K562 (cell line): ENCODE measurements around the gene SMARCD2. TPM values are rescaled to one million over a fixed set of nuclear protein-coding genes. Genes with fewer than 3 reads are reported as not detected.

ENCODE experiments used
- ATAC-seq: fragments of 200-7000 bp; cut with Tn5 transposase; 3 replicates; pipeline ENCODE4 v1.9.1; 2020; ENCODE audit warnings: moderate library complexity
- BruUV-seq: library from RNA; stranded (reverse); fragments of 400-500 nt; replicated peaks from 2 replicates; lab custom pipeline; 2021; lab: Mats Ljungman, UMichigan
- CTCF ChIA-PET: fragments of 300-600 bp; formaldehyde crosslinking; extraction: SDS; loops from one replicate; lab custom pipeline; 2021; ENCODE audit warnings: low intra/inter-chr PET ratio; lab: Yijun Ruan, JAX
- POLR2A ChIA-PET: fragments of 300-600, 350-650 bp; sonication (Branson Sonifier 250); formaldehyde crosslinking; extraction: SDS; loops from one replicate; lab custom pipeline; 2021; ENCODE audit warnings: antibody characterized with exemption, inconsistent platforms; lab: Yijun Ruan, JAX
- DNase-seq, 4 experiments: peaks; one replicate each; pipeline versions ENCODE4 v3.0.0 to v3.0.0-alpha.2; 2011 to 2018; ENCODE audit warnings: low spot score in 3 of 4, mixed read lengths in 3 of 4; ENCODE audit errors: extremely low read depth in 1 of 4
- FAIRE-seq: peaks from 2 replicates; lab custom pipeline; 2011; peaks lifted over from hg19 to GRCh38; lab: Jason Lieb, UNC
- H2AFZ ChIP-seq: 2 replicates; pipeline ENCODE4 v1.6.0; 2011; ENCODE audit warnings: low read depth, low read length, control low read depth, inconsistent platforms
- H3K27ac ChIP-seq: fragments of 200-600 bp; 3 replicates; pipeline ENCODE4 v1.8.0; 2011; ENCODE audit warnings: low read depth, mild to moderate bottlenecking, control low read depth, inconsistent platforms, low read length, moderate library complexity, mixed read lengths; ENCODE audit errors: extremely low read depth
- H3K27me3 ChIP-seq, 2 experiments: fragments of 300-600 bp in 1 of 2; 2 replicates in 1 of 2; 3 replicates in 1 of 2; pipeline versions ENCODE4 v1.6.0 to v1.8.0; 2011; ENCODE audit warnings: inconsistent platforms in 2 of 2, low read length in 2 of 2, mild to moderate bottlenecking in 1 of 2, mixed read lengths in 1 of 2, moderate library complexity in 1 of 2; ENCODE audit not compliant: control insufficient read depth in 2 of 2, insufficient read depth in 2 of 2
- H3K36me3 ChIP-seq: fragments of 300-600 bp; 3 replicates; pipeline ENCODE4 v1.8.0; 2011; ENCODE audit warnings: mild to moderate bottlenecking, low read length, inconsistent platforms; ENCODE audit not compliant: control insufficient read depth, insufficient read depth
- H3K4me1 ChIP-seq, 2 experiments: fragments of 200-600 bp in 1 of 2; replicated peaks in 1 of 2; 2 replicates in 1 of 2; 3 replicates in 1 of 2; pipeline versions ENCODE4 v1.5.1 to v1.8.0; 2011; ENCODE audit warnings: inconsistent platforms in 2 of 2, low read length in 2 of 2, mild to moderate bottlenecking in 1 of 2, mixed read lengths in 1 of 2, moderate library complexity in 1 of 2; ENCODE audit not compliant: control insufficient read depth in 2 of 2, insufficient read depth in 2 of 2
- H3K4me2 ChIP-seq: 2 replicates; pipeline ENCODE4 v1.6.1; 2011; ENCODE audit warnings: low read length, control low read depth, inconsistent platforms, mixed read lengths; ENCODE audit not compliant: insufficient read depth
- H3K4me3 ChIP-seq: fragments of 200-600 bp; sonication (generic), shearing (Covaris generic); 2 replicates; pipeline ENCODE4 v1.5.1; 2016; ENCODE audit warnings: control low read depth, inconsistent platforms
- H3K79me2 ChIP-seq: fragments of 200-600 bp; 3 replicates; pipeline ENCODE4 v1.8.0; 2011; ENCODE audit warnings: low read length, inconsistent platforms; ENCODE audit not compliant: control insufficient read depth, insufficient read depth
- H3K9ac ChIP-seq, 2 experiments: 2 replicates each; pipeline versions ENCODE4 v1.6.0 to v1.6.1; 2011; ENCODE audit warnings: low read depth in 2 of 2, low read length in 2 of 2, control low read depth in 1 of 2, inconsistent platforms in 1 of 2, mild to moderate bottlenecking in 1 of 2, mixed read lengths in 1 of 2; ENCODE audit not compliant: insufficient read depth in 1 of 2
- H3K9me1 ChIP-seq: one replicate; pipeline ENCODE4 v1.6.0; 2011; ENCODE audit warnings: inconsistent platforms, mild to moderate bottlenecking, low read length, moderate library complexity; ENCODE audit not compliant: control insufficient read depth, insufficient read depth
- H3K9me3 ChIP-seq: replicated peaks from 2 replicates; pipeline ENCODE4 v1.5.1; 2011; ENCODE audit warnings: low read depth, low read length, inconsistent platforms; ENCODE audit not compliant: control insufficient read depth, insufficient read depth
- H4K20me1 ChIP-seq: replicated peaks from 2 replicates; pipeline ENCODE4 v1.6.1; 2011; ENCODE audit warnings: low read length, inconsistent platforms, mixed read lengths; ENCODE audit not compliant: control insufficient read depth, insufficient read depth
- E2F3 ChIP-seq: fragments of 250-450 bp; sonication (Bioruptor Pico); IDR thresholded peaks from 2 replicates; pipeline ENCODE4 v1.4.0; 2020; ENCODE audit warnings: mild to moderate bottlenecking
- LEF1 ChIP-seq: fragments of 450-650 bp; IDR thresholded peaks from 2 replicates; pipeline ENCODE4 v1.6.1; 2016; ENCODE audit warnings: mild to moderate bottlenecking
- MAFK ChIP-seq: IDR thresholded peaks from 2 replicates; pipeline ENCODE4 v1.6.1; 2011; ENCODE audit warnings: low read length, improper control_type of control experiment
- MIER1 ChIP-seq: fragments of 450-650 bp; IDR thresholded peaks from 2 replicates; pipeline ENCODE4 v1.6.1; 2016; ENCODE audit warnings: antibody characterized with exemption, mild to moderate bottlenecking, low read depth
- POLR2A ChIP-seq: fragments of 450-650 bp; conservative IDR thresholded peaks from 2 replicates; pipeline ENCODE4 v1.6.1; 2016
- POLR2AphosphoS5 ChIP-seq: IDR thresholded peaks from 2 replicates; pipeline ENCODE4 v1.6.1; 2011; ENCODE audit warnings: mild to moderate bottlenecking, low read depth, low read length, moderate library complexity; ENCODE audit not compliant: control insufficient read depth, insufficient read depth
- TCF3 ChIP-seq: sonication (generic); formaldehyde crosslinking; IDR thresholded peaks from 2 replicates; pipeline ENCODE4 v1.4.0; 2020; ENCODE audit warnings: mild to moderate bottlenecking, missing genetic modification reagents
- ZNF124 ChIP-seq: sonication (generic); formaldehyde crosslinking; IDR thresholded peaks from 2 replicates; pipeline ENCODE4 v1.8.1; 2022; ENCODE audit warnings: missing genetic modification reagents
- ZNF174 ChIP-seq: fragments of 250-450 bp; sonication (Bioruptor Pico); IDR thresholded peaks from 2 replicates; pipeline ENCODE4 v1.4.0; 2020; ENCODE audit warnings: mild to moderate bottlenecking
- ZNF253 ChIP-seq: fragments of 250-450 bp; sonication (Bioruptor Pico); conservative IDR thresholded peaks from 2 replicates; pipeline ENCODE4 v1.6.1; 2021; ENCODE audit warnings: mild to moderate bottlenecking
- WGBS: fragments of 100-300 bp; shearing (Covaris generic); methylation state at CpG from one replicate; pipeline ENCODE4 v1.1.6; 2016; ENCODE audit warnings: low coverage, mixed read lengths; ENCODE audit not compliant: insufficient coverage; ENCODE audit errors: missing lambda C conversion rate; 5-methylcytosine and 5-hydroxymethylcytosine counted together
- in situ Hi-C: fragments of 300-500 bp; cut with MboI; formaldehyde crosslinking; loops from 4 replicates; pipeline ENCODE4 v1.15.0; 2018; ENCODE audit warnings: inconsistent platforms, mixed read lengths
- intact Hi-C: fragments of 100-400 bp; cut with micrococcal nuclease; formaldehyde crosslinking; loops from 2 replicates; pipeline ENCODE4 v1.14.2; 2022
- polyA plus RNA-seq, 8 experiments: library from polyadenylated mRNA; depleted of rRNA in 4 of 8; stranded (reverse) in 5 of 8; unstranded in 3 of 8; fragments of >200 nt; fragmentation: Nextera tagmentation in 2 of 8; fragmentation: Illumina TruSeq in 1 of 8; extraction: Ambion mirVana in 2 of 8; extraction: Trizol in 1 of 8; gene quantifications; 2 replicates each; pipeline versions ENCODE4 v1.2.1 to v1.2.3, GENCODE V29; 2011 to 2014; ENCODE audit warnings: inconsistent platforms in 1 of 8, missing spikeins in 1 of 8
- total RNA-seq, 7 experiments: library from RNA; depleted of rRNA in 6 of 7; stranded (reverse); fragments of >200 nt in 6 of 7; fragmentation: Illumina TruSeq in 2 of 7; extraction: Trizol in 2 of 7; gene quantifications; 2 replicates each; pipeline versions ENCODE4 v1.2.1 to v1.2.3, GENCODE V29; 2011 to 2021; ENCODE audit warnings: low replicate concordance in 1 of 7

Gene SMARCD2
- total and polyA plus RNA-seq, 9 of the 15 experiments (the other 6 are each of a cell fraction or from before 2014, with no cell fraction given): 1.7 to 114 (median 90.3) TPM

DNA sequence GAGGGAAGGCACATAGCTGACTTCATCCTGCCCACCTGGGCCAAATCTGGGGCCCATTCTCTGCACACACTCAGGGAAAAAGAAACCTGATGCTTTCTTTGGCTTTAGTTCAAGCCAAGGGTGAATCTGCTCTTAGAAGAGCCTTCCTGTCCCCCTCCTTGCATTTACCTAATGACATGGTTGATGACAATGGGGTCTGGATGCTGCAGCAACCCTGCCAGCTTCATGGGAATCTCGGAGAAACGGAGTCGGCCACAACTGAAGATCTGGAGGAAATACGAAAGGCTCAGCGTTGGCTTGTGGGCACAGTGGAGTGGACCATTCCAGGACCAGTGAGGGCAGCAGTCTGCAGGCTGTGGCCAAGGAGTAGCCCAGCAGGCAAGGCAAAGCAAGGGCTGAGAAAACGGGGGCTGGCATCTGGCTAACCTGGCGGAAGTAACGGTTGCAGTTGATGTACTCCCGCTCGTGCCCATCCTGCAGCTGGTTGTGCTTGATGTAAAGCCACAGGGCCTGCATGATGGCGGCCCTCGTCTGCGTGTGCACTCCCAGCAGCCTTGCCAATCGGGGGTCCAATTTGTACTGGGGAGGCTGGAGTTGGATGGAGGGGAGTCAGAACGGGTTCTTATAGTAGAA is 8.6 kb downstream of the SMARCD2 start (continued):
- TF ChIP-seq POLR2A: 0 out of 2 replicates have a peak, but pooled peaks have one; percentile 11

DNA sequence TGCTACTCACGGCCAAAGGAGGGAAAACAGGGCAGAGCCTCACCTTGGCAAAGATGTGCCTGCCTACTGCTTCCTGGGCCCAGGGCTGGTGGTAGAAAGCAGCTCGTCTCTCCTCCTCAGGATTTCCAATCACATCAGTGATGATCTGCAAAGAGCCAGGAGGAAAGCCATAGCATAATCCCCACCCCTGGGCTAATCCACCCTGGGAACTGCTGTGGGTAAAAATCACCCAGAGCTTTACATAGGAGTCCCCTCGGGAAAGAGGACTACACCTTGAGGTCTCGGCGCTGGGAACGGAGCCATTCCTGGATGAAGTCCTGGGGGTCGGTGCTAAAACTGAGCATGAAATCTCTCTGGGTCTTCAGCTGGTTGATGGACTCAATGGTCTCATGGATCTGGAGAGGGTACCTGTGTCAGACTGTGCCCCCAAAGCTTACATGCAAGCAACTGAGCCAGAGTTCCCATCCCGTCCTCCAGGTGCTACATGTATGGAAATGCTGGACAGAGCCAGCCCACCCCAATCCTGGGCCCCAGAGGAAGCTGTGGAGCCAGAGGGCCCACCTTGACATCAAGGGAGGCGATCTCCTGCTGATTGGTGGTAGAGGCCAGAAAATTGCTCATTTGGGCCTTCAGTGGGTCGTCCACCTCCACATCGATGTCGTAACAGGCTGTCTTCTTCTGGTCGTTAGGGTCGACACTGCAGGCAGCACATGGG is 9.3 kb downstream of the SMARCD2 start:
- Histone ChIP-seq H2AFZ (no peak overlapping the region), H3K9ac (0 out of 4 replicates have a peak overlapping the region, but pooled peaks of 1 of the 2 experiments have one; percentile 40), H3K36me3 (peaks cover 97% of the 10 kb centered on the region), H3K9me1 (no peaks in the 10 kb centered on the region), H3K4me1 (peaks cover 11 to 15% of the 10 kb centered on the region in 2 experiments; a peak in 4 of 5 replicates), H3K27ac (no peak overlapping the region), H3K27me3 (no peaks in the 10 kb centered on the region), H4K20me1 (no peaks in the 10 kb centered on the region), H3K79me2 (peaks cover 32% of the 10 kb centered on the region), H3K4me3 (no peak overlapping the region), H3K4me2 (no peak overlapping the region), H3K9me3 (no peaks in the 10 kb centered on the region)
- in situ Hi-C loops: loop anchor here (25.0 kb wide), 1 partner anchor 396 kb away; the partner anchor contains the start of gene CYB561
- POLR2A ChIA-PET: interaction anchor here (0.9 to 1.3 kb wide), 6 partner anchors 9 to 59 kb away, joined by 3 to 8 read pairs (median 5); partner anchors contain the start of genes DDX42 and SMARCD2
- DNase-seq: no peak
- TF ChIP-seq POLR2AphosphoS5: peak; percentile 17; the same call in 1 of the 2 replicates
- TF ChIP-seq E2F3: no peak
- no peak for TF ChIP-seq MIER1
- TF ChIP-seq POLR2A: 0 out of 2 replicates have a peak, but pooled peaks have one; percentile 29
- TF ChIP-seq ZNF124 (CRISPR knock-in tag): no peak
- TF ChIP-seq MAFK: no peak
- TF ChIP-seq ZNF174 (CRISPR knock-in tag): no peak
- TF ChIP-seq LEF1: no peak
- no peak for TF ChIP-seq TCF3 (CRISPR knock-in tag)
- no peak for TF ChIP-seq ZNF253 (CRISPR knock-in tag)
- no TSS peak for BruUV-seq
- WGBS: 90% methylated on average over 14 of the region's 14 CpGs
- FAIRE-seq: no peak
- ATAC-seq: no peak
- intact Hi-C loops: loop anchor here (10.0 kb wide), 1 partner anchor 138 kb away; no protein-coding TSS in a partner anchor
- CTCF ChIA-PET: interaction anchor here (2.4 kb wide), 1 partner anchor 408 kb away, joined by 7 read pairs; no protein-coding TSS in a partner anchor
